Measurements from ENCODE around the gene ILKAP.

ILKAP gene

GRCh38 chr2:238136820-238137537 lies 66.5 kb downstream of the ILKAP start:
- no peaks in the 10 kb centered on the region for H3K9me2 ChIP-seq (ENCODE audit: low read depth, low read length)
- no peak overlapping the region for H3K4me3 ChIP-seq (ENCODE audit: low read depth, low read length, poor library complexity, severe bottlenecking)
- H3K9me3 ChIP-seq (ENCODE audit: low read length) = no peaks in the 10 kb centered on the region
- H2AFZ ChIP-seq (ENCODE audit: low read length) = no peak overlapping the region
- no peaks in the 10 kb centered on the region for H3F3A ChIP-seq (ENCODE audit: insufficient read depth, low read length)
- no peaks in the 10 kb centered on the region for H3K36me3 ChIP-seq (ENCODE audit: insufficient read depth, low read length)
- H3K9ac ChIP-seq (ENCODE audit: low read length) = no peak overlapping the region
- H4K20me1 ChIP-seq (ENCODE audit: insufficient read depth, low read length) = no peaks in the 10 kb centered on the region
- H3K27ac ChIP-seq (ENCODE audit: low read depth, low read length, poor library complexity, severe bottlenecking) = no peak overlapping the region
- H3K4me2 ChIP-seq (ENCODE audit: low read length) = no peak overlapping the region
- peaks cover 11% of the 10 kb centered on the region for H3K4me1 ChIP-seq (ENCODE audit: insufficient read depth, low read length, severe bottlenecking)
- TF ChIP-seq, protein P1, sequence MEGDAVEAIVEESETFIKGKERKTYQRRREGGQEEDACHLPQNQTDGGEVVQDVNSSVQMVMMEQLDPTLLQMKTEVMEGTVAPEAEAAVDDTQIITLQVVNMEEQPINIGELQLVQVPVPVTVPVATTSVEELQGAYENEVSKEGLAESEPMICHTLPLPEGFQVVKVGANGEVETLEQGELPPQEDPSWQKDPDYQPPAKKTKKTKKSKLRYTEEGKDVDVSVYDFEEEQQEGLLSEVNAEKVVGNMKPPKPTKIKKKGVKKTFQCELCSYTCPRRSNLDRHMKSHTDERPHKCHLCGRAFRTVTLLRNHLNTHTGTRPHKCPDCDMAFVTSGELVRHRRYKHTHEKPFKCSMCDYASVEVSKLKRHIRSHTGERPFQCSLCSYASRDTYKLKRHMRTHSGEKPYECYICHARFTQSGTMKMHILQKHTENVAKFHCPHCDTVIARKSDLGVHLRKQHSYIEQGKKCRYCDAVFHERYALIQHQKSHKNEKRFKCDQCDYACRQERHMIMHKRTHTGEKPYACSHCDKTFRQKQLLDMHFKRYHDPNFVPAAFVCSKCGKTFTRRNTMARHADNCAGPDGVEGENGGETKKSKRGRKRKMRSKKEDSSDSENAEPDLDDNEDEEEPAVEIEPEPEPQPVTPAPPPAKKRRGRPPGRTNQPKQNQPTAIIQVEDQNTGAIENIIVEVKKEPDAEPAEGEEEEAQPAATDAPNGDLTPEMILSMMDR (IDR thresholded peaks at IDR 0.05; ENCODE audit: low read length) = no peak
- no peak for TF ChIP-seq EZH2 (IDR thresholded peaks at IDR 0.05; ENCODE audit: borderline replicate concordance, low read length)
- no peaks in the 10 kb centered on the region for H3K79me2 ChIP-seq (ENCODE audit: insufficient read depth, low read length)
- H3K27me3 ChIP-seq (ENCODE audit: insufficient read depth, low read length) = peaks cover 24% of the 10 kb centered on the region

- Histone ChIP-seq H3K4me2 (ENCODE audit: low read length) (no peak overlapping the region), H3K4me1 (ENCODE audit: insufficient read depth, low read length, severe bottlenecking) (peaks cover 11% of the 10 kb centered on the region), H3F3A (ENCODE audit: insufficient read depth, low read length) (no peaks in the 10 kb centered on the region), H2AFZ (ENCODE audit: low read length) (no peak overlapping the region), H3K4me3 (ENCODE audit: low read depth, low read length, poor library complexity, severe bottlenecking) (no peak overlapping the region), H3K27me3 (ENCODE audit: insufficient read depth, low read length) (peaks cover 28% of the 10 kb centered on the region), H3K36me3 (ENCODE audit: insufficient read depth, low read length) (no peaks in the 10 kb centered on the region), H3K9ac (ENCODE audit: low read length) (no peak overlapping the region), H3K27ac (ENCODE audit: low read depth, low read length, poor library complexity, severe bottlenecking) (no peak overlapping the region), H3K9me3 (ENCODE audit: low read length) (no peaks in the 10 kb centered on the region), H4K20me1 (ENCODE audit: insufficient read depth, low read length) (no peaks in the 10 kb centered on the region), H3K9me2 (ENCODE audit: low read depth, low read length) (no peaks in the 10 kb centered on the region), H3K79me2 (ENCODE audit: insufficient read depth, low read length) (no peaks in the 10 kb centered on the region)
- TF ChIP-seq, protein P1 (IDR thresholded peaks at IDR 0.05; ENCODE audit: low read length) = no peak
- no peak for TF ChIP-seq EZH2 (IDR thresholded peaks at IDR 0.05; ENCODE audit: borderline replicate concordance, low read length)
Measured at GRCh38 chr2:238135601-238136150, 67.8 kb downstream of the ILKAP start.

DNA sequence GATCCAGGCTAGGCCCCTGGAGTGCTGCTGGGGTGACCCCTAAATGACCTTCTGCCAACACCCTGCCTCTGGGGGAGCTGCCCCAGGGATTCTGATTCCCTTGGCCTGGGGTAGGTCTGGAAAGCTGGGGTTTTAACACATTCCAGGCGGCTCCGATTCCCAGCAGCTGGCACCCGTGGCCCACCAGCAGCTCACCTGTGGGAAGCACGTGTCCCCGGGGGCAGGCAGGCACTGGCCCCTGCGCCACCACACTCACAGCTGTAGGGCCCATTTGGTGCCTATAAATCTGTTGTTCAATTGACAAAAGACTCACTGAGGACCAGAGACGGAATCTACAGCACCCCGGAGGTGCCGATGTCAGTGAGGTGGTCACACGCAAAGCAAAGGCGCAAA lies 69.1 kb downstream of the ILKAP start:
- Histone ChIP-seq H4K20me1 (ENCODE audit: insufficient read depth, low read length) (no peaks in the 10 kb centered on the region), H3K9me3 (ENCODE audit: low read length) (no peaks in the 10 kb centered on the region), H3K4me1 (ENCODE audit: insufficient read depth, low read length, severe bottlenecking) (peaks cover 4% of the 10 kb centered on the region), H3K4me3 (ENCODE audit: low read depth, low read length, poor library complexity, severe bottlenecking) (no peak overlapping the region), H3K4me2 (ENCODE audit: low read length) (no peak overlapping the region), H3K9me2 (ENCODE audit: low read depth, low read length) (no peaks in the 10 kb centered on the region), H3K27me3 (ENCODE audit: insufficient read depth, low read length) (peaks cover 28% of the 10 kb centered on the region), H3K79me2 (ENCODE audit: insufficient read depth, low read length) (no peaks in the 10 kb centered on the region), H3K27ac (ENCODE audit: low read depth, low read length, poor library complexity, severe bottlenecking) (no peak overlapping the region), H3K9ac (ENCODE audit: low read length) (no peak overlapping the region), H2AFZ (ENCODE audit: low read length) (no peak overlapping the region), H3F3A (ENCODE audit: insufficient read depth, low read length) (no peaks in the 10 kb centered on the region), H3K36me3 (ENCODE audit: insufficient read depth, low read length) (no peaks in the 10 kb centered on the region)
- no peak for TF ChIP-seq EZH2 (IDR thresholded peaks at IDR 0.05; ENCODE audit: borderline replicate concordance, low read length)
- TF ChIP-seq, protein P1 (IDR thresholded peaks at IDR 0.05; ENCODE audit: low read length) = no peak
